HG03060 (cell line): ENCODE measurements around the gene ADSS1.

ENCODE experiments used
- ATAC-seq: cut with Tn5 transposase; IDR thresholded peaks from one replicate; pipeline ENCODE4 v1.9.1; 2021; ENCODE audit warnings: low read depth, moderate number of reproducible peaks; ENCODE audit not compliant: unreplicated experiment

ADSS1 gene

GRCh38 chr14:104776481-104776880 lies 52.5 kb downstream of the ADSS1 start:
- ATAC-seq: no peak

GRCh38 chr14:104776961-104777807 lies 53.2 kb downstream of the ADSS1 start:
- no peak for ATAC-seq

- ATAC-seq: no peak
Observed at GRCh38 chr14:104777808-104778249, 53.8 kb downstream of the ADSS1 start.

GRCh38 chr14:104778694-104779331 lies 54.8 kb downstream of the ADSS1 start:
- ATAC-seq: no peak

- ATAC-seq: no peak
Observed at GRCh38 chr14:104779776-104780512, 55.9 kb downstream of the ADSS1 start.

- ATAC-seq: no peak
Observed at GRCh38 chr14:104780513-104781030, 56.5 kb downstream of the ADSS1 start.

GRCh38 chr14:104781271-104782077 lies 57.4 kb downstream of the ADSS1 start:
- ATAC-seq: no peak

- no peak for ATAC-seq
Observed at GRCh38 chr14:104782086-104782807, 58.2 kb downstream of the ADSS1 start.

GRCh38 chr14:104782808-104783139 lies 58.7 kb downstream of the ADSS1 start:
- no peak for ATAC-seq

GRCh38 chr14:104783484-104784217 lies 59.6 kb downstream of the ADSS1 start:
- ATAC-seq: no peak

GRCh38 chr14:104784218-104784568 lies 60.2 kb downstream of the ADSS1 start:
- ATAC-seq: no peak

GRCh38 chr14:104784846-104785707 lies 61.0 kb downstream of the ADSS1 start:
- ATAC-seq: no peak

- ATAC-seq: no peak
Observed at GRCh38 chr14:104785708-104786080, 61.7 kb downstream of the ADSS1 start.

GRCh38 chr14:104786091-104786586 lies 62.1 kb downstream of the ADSS1 start:
- ATAC-seq: no peak

- ATAC-seq: no peak
Observed at GRCh38 chr14:104786726-104787675, 63.0 kb downstream of the ADSS1 start.

- ATAC-seq: no peak
Observed at GRCh38 chr14:104787736-104788135, 63.7 kb downstream of the ADSS1 start.
